H1 (cell line): ENCODE results near the gene CACNA1C. TPM values are rescaled to one million over a fixed set of nuclear protein-coding genes. Genes with fewer than 3 reads are reported as not detected.

Source experiments
- ATF3 ChIP-seq: IDR thresholded peaks from 2 replicates; pipeline ENCODE4 v1.6.1; 2011; ENCODE audit warnings: low read depth, mild to moderate bottlenecking, low read length; ENCODE audit not compliant: insufficient read depth
- CBX8 ChIP-seq: fragments of 300-800, 300-1000 bp; sonication (generic); IDR thresholded peaks from 2 replicates; pipeline ENCODE4 v1.7.1; 2016; ENCODE audit warnings: low read depth, low read length, borderline replicate concordance
- CHD1 ChIP-seq: IDR thresholded peaks from 2 replicates; pipeline ENCODE4 v1.6.1; 2012; ENCODE audit warnings: low read depth, low read length, improper control_type of control experiment
- GABPA ChIP-seq: IDR thresholded peaks from 2 replicates; pipeline ENCODE4 v1.6.1; 2011; ENCODE audit warnings: mild to moderate bottlenecking, low read length, moderate library complexity, borderline replicate concordance; ENCODE audit not compliant: insufficient read depth
- HDAC6 ChIP-seq: IDR thresholded peaks from one replicate; pipeline ENCODE4 v1.7.1; 2012; ENCODE audit warnings: low read depth, mild to moderate bottlenecking, inconsistent platforms, low read length, moderate library complexity
- JUND ChIP-seq: IDR thresholded peaks from 2 replicates; pipeline ENCODE4 v1.6.1; 2011; ENCODE audit warnings: mild to moderate bottlenecking, improper control_type of control experiment, low read length
- SP4 ChIP-seq: IDR thresholded peaks from 2 replicates; pipeline ENCODE4 v1.6.1; 2012; ENCODE audit warnings: low read length, inconsistent platforms
- YY1 ChIP-seq: IDR thresholded peaks from 2 replicates; pipeline ENCODE4 v1.6.1; 2011; ENCODE audit warnings: low read depth, mild to moderate bottlenecking, low read length
- polyA plus RNA-seq, 7 experiments: library from polyadenylated mRNA; depleted of rRNA in 3 of 7; stranded (reverse) in 5 of 7; unstranded in 2 of 7; fragments of >200 nt in 5 of 7; fragments of 200-250 nt in 2 of 7; gene quantifications; 1 replicate in 5 of 7; 2 replicates in 1 of 7; 4 replicates in 1 of 7; pipeline versions ENCODE4 v1.2.1 to v1.2.3, GENCODE V29; 2011 to 2013; ENCODE audit warnings: missing spikeins in 2 of 7, mixed read lengths in 2 of 7
- total RNA-seq: library from RNA; stranded (reverse); fragmentation: NEBNext Ultra II Directional; extraction: Animal tissue kit (Norgen Biotek cat#: 25700); gene quantifications from 2 replicates; pipeline ENCODE4 v1.2.1, GENCODE V29; 2021

CACNA1C gene
- total and polyA plus RNA-seq, 2 of the 8 experiments (the other 6 are each of a cell fraction or from before 2014, with no cell fraction given) = 1.3 TPM

DNA sequence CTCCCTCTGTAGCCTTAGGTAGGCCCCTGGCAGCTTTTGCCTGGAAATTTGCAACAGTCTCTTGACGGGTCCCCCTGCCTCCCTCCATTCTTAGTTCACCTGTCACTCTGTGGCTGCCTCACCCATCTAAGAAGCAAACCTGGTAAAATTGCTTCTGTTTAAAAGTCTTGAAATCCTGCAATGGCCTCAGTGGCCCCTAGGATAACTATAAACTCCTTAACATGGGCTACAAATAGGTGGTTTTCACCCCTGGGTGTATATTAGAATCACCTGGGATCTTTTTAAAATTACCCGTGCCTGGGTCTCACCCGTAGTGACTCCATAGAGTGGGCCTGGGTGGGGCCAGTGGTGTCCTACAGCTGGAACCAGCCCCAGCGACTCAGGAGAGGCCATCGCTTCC lies 332.7 kb downstream of the CACNA1C start (continued):
- no peak for TF ChIP-seq SP4
- no peak for TF ChIP-seq GABPA
- no peak for TF ChIP-seq HDAC6
- TF ChIP-seq JUND = no peak
- no peak for TF ChIP-seq YY1
- TF ChIP-seq CBX8 = no peak
- no peak for TF ChIP-seq CHD1
- TF ChIP-seq ATF3 = no peak
- TF ChIP-seq, all 59 proteins: peak for 0
